A673 (cell line): ENCODE measurements around the gene MYMK.

ENCODE experiments used
- CTCF ChIP-seq: fragments of 300-800, 200-600 bp; sonication (generic); conservative IDR thresholded peaks from 2 replicates; pipeline ENCODE4 v1.5.1; 2017; ENCODE audit warnings: low read depth, mild to moderate bottlenecking, antibody characterized with exemption, low read length, moderate library complexity, mixed read lengths
- EZH2 ChIP-seq: fragments of 200-600 bp; sonication (generic); IDR thresholded peaks from 2 replicates; pipeline ENCODE4 v1.6.1; 2017; ENCODE audit warnings: borderline replicate concordance, low read depth, mild to moderate bottlenecking, mixed read lengths, antibody characterized with exemption, low read length; ENCODE audit not compliant: poor library complexity, severe bottlenecking

GRCh38 chr9:133561976-133562554, 37.3 kb upstream of the MYMK start:
- no peak for TF ChIP-seq CTCF
- no peak for TF ChIP-seq EZH2
